Vagina (tissue), 2 donors: ENCODE data around the gene YLPM1. TPM values are rescaled to one million over a fixed set of nuclear protein-coding genes. Genes with fewer than 3 reads are reported as not detected.

Source experiments
- DNase-seq, 2 donors: peaks; one replicate each; pipeline ENCODE4 v3.0.0-alpha.2; 2017; ENCODE audit errors: extremely low spot score in 2 of 2
- H3K27ac ChIP-seq: fragments of 200-600 bp; sonication (generic); one replicate; pipeline ENCODE4 v1.5.1; 2019
- H3K27me3 ChIP-seq: fragments of 200-600 bp; sonication (generic); one replicate; pipeline ENCODE4 v1.5.1; 2019
- H3K36me3 ChIP-seq, 2 donors: fragments of 200-600 bp; sonication (generic); one replicate each; pipeline ENCODE4 v1.5.1; 2017 to 2019
- H3K4me1 ChIP-seq: fragments of 200-600 bp; sonication (generic); one replicate; pipeline ENCODE4 v1.5.1; 2019
- H3K4me3 ChIP-seq, 2 donors: fragments of 200-600 bp; sonication (generic); 1 replicate in 1 of 2; 2 replicates in 1 of 2; pipeline ENCODE4 v1.5.1; 2016 to 2019
- H3K9me3 ChIP-seq: fragments of 200-600 bp; sonication (generic); one replicate; pipeline ENCODE4 v1.5.1; 2019
- CTCF ChIP-seq, 3 experiments: fragments of 450-650 bp in 2 of 3; fragments of 200-600 bp in 1 of 3; sonication (generic) in 1 of 3; IDR thresholded peaks; one replicate each; pipeline ENCODE4 v1.5.1; 2017 to 2019; ENCODE audit warnings: antibody characterized with exemption in 3 of 3, mild to moderate bottlenecking in 2 of 3, moderate library complexity in 2 of 3
- POLR2A ChIP-seq, 2 donors: fragments of 450-650 bp; IDR thresholded peaks; one replicate each; pipeline ENCODE4 v1.6.1; 2017; ENCODE audit warnings: antibody characterized with exemption in 2 of 2, mild to moderate bottlenecking in 2 of 2, moderate library complexity in 2 of 2
- POLR2AphosphoS5 ChIP-seq, 2 donors: sonication (generic); formaldehyde crosslinking; IDR thresholded peaks; one replicate each; pipeline ENCODE4 v1.9.0; 2017; ENCODE audit warnings: antibody characterized with exemption in 2 of 2, mild to moderate bottlenecking in 2 of 2, low read depth in 1 of 2; ENCODE audit not compliant: insufficient read depth in 1 of 2
- intact Hi-C: fragments of 100-400 bp; cut with DNase I; formaldehyde crosslinking; loops from one replicate; pipeline ENCODE4 v1.15.1; 2023
- total RNA-seq: library from RNA; depleted of rRNA; stranded (reverse); fragments of >200 nt; gene quantifications from one replicate; pipeline ENCODE4 v1.2.3, GENCODE V29; 2016

The YLPM1 gene
- total RNA-seq, 1 donor from 2014 or later, result 50.3 TPM

- H3K4me3 ChIP-seq, result no peak overlapping the region
- TF ChIP-seq CTCF (IDR thresholded peaks at IDR 0.05), result no peak
- TF ChIP-seq POLR2AphosphoS5 (IDR thresholded peaks at IDR 0.05; ENCODE audit: insufficient read depth in 1 of 2, low read depth in 1 of 2), result no peak
- TF ChIP-seq POLR2A (IDR thresholded peaks at IDR 0.05), result no peak
- intact Hi-C loops, result no loop called here
- DNase-seq, result no peak
- no peaks in the 10 kb centered on the region for H3K9me3 ChIP-seq
- peaks cover 0 to 5% of the 10 kb centered on the region in 2 donors for H3K36me3 ChIP-seq
- no peaks in the 10 kb centered on the region for H3K27me3 ChIP-seq
- peaks cover 10% of the 10 kb centered on the region for H3K4me1 ChIP-seq
- no peak overlapping the region for H3K27ac ChIP-seq
Observed at GRCh38 chr14:74840603-74841030, 77.5 kb downstream of the YLPM1 start.

GRCh38 chr14:74841230-74842207, 78.4 kb downstream of the YLPM1 start:
- intact Hi-C loops, result no loop called here
- TF ChIP-seq POLR2AphosphoS5 (IDR thresholded peaks at IDR 0.05; ENCODE audit: insufficient read depth in 1 of 2, low read depth in 1 of 2) (no peak), CTCF (IDR thresholded peaks at IDR 0.05) (no peak), POLR2A (IDR thresholded peaks at IDR 0.05) (no peak)
- H3K4me1 ChIP-seq, result peaks cover 17% of the 10 kb centered on the region

GRCh38 chr14:74843653-74844052, 80.5 kb downstream of the YLPM1 start:
- Histone ChIP-seq H3K27ac (no peak overlapping the region), H3K4me1 (peaks cover 12% of the 10 kb centered on the region), H3K36me3 (peaks cover 0 to 5% of the 10 kb centered on the region in 2 donors), H3K9me3 (no peaks in the 10 kb centered on the region), H3K4me3 (no peak overlapping the region), H3K27me3 (no peaks in the 10 kb centered on the region)
- TF ChIP-seq CTCF (IDR thresholded peaks at IDR 0.05), result no peak
- TF ChIP-seq POLR2AphosphoS5 (IDR thresholded peaks at IDR 0.05; ENCODE audit: insufficient read depth in 1 of 2, low read depth in 1 of 2), result no peak
- TF ChIP-seq POLR2A (IDR thresholded peaks at IDR 0.05), result no peak
- DNase-seq, result no peak
- intact Hi-C loops, result no loop called here

More at GRCh38 chr14:74841230-74842207, 78.4 kb downstream of the YLPM1 start:
- H3K4me3 ChIP-seq, result no peak overlapping the region
- no peak for DNase-seq
- H3K9me3 ChIP-seq, result no peaks in the 10 kb centered on the region
- no peak overlapping the region for H3K27ac ChIP-seq
- no peaks in the 10 kb centered on the region for H3K27me3 ChIP-seq
- H3K36me3 ChIP-seq, result peaks cover 0 to 5% of the 10 kb centered on the region in 2 donors

- no peak for DNase-seq
- no peak overlapping the region for H3K4me3 ChIP-seq
- TF ChIP-seq POLR2AphosphoS5 (IDR thresholded peaks at IDR 0.05; ENCODE audit: insufficient read depth in 1 of 2, low read depth in 1 of 2), result no peak
- TF ChIP-seq CTCF (IDR thresholded peaks at IDR 0.05), result no peak
- no peak for TF ChIP-seq POLR2A (IDR thresholded peaks at IDR 0.05)
- no peaks in the 10 kb centered on the region for H3K36me3 ChIP-seq
- H3K27me3 ChIP-seq, result no peaks in the 10 kb centered on the region
- peaks cover 12% of the 10 kb centered on the region for H3K4me1 ChIP-seq
- intact Hi-C loops, result no loop called here
- no peaks in the 10 kb centered on the region for H3K9me3 ChIP-seq
- H3K27ac ChIP-seq, result no peak overlapping the region
Observed at GRCh38 chr14:74846168-74846567, 83.1 kb downstream of the YLPM1 start.
